ENCODE results near the gene GJD3.

DNA sequence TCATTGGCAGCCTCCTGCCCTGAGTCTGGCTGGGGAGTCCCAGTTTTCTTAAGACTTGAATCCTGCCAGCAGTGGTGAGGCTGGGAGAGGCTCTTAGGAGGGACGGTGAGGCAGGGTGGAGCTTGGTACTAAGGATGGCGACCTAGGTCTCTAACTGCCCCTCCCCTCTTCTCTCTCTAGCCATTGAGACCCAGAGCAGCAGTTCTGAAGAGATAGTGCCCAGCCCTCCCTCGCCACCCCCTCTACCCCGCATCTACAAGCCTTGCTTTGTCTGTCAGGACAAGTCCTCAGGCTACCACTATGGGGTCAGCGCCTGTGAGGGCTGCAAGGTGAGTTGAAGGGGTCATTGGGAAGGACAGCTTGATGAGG, 16.4 kb downstream of the GJD3 start:
- TF ChIP-seq, protein P1, sequence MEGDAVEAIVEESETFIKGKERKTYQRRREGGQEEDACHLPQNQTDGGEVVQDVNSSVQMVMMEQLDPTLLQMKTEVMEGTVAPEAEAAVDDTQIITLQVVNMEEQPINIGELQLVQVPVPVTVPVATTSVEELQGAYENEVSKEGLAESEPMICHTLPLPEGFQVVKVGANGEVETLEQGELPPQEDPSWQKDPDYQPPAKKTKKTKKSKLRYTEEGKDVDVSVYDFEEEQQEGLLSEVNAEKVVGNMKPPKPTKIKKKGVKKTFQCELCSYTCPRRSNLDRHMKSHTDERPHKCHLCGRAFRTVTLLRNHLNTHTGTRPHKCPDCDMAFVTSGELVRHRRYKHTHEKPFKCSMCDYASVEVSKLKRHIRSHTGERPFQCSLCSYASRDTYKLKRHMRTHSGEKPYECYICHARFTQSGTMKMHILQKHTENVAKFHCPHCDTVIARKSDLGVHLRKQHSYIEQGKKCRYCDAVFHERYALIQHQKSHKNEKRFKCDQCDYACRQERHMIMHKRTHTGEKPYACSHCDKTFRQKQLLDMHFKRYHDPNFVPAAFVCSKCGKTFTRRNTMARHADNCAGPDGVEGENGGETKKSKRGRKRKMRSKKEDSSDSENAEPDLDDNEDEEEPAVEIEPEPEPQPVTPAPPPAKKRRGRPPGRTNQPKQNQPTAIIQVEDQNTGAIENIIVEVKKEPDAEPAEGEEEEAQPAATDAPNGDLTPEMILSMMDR (IDR thresholded peaks at IDR 0.05): no peak
- no peak for TF ChIP-seq POLR2A (IDR thresholded peaks at IDR 0.05)
